Keratinocyte (primary cell): ENCODE data around the gene DYNC1LI2.

Experiments
- CTCF ChIP-seq, 3 experiments: IDR thresholded peaks in 1 of 3; conservative IDR thresholded peaks in 1 of 3; optimal IDR thresholded peaks in 1 of 3; 2 replicates in 2 of 3; 3 replicates in 1 of 3; pipeline versions ENCODE3 to v1.5.1; 2011; ENCODE audit warnings: low read length in 3 of 3, mild to moderate bottlenecking in 3 of 3, moderate library complexity in 2 of 3, control low read depth in 1 of 3, inconsistent platforms in 1 of 3; ENCODE audit not compliant: insufficient read depth in 2 of 3; ENCODE audit errors: extremely low read depth in 1 of 3
- EZH2 ChIP-seq: IDR thresholded peaks from one replicate; pipeline ENCODE4 v1.6.1; 2012; ENCODE audit warnings: inconsistent platforms, mild to moderate bottlenecking, low read length, moderate library complexity

GRCh38 chr16:66728804-66729203 is 22.6 kb downstream of the DYNC1LI2 start:
- TF ChIP-seq CTCF (optimal IDR thresholded peaks at IDR 0.05 in 1 of 3, IDR thresholded peaks at IDR 0.05 in 1 of 3, conservative IDR thresholded peaks at IDR 0.05 in 1 of 3; ENCODE audit: extremely low read depth in 1 of 3, insufficient read depth in 2 of 3, low read length in 3 of 3) (no peak), EZH2 (no peak)
